MV-4-11 (cell line): ENCODE measurements around the gene RSPH9.
"Not testable (repeated sequence)": the region's sequence is repeated elsewhere in the genome, so short reads cannot be mapped to it uniquely, and the experiment has no call there.

Experiments
- DNase-seq: peaks from one replicate; lab custom pipeline; 2025; lab: John Stamatoyannopoulos, UW

RSPH9 gene

GRCh38 chr6:43629104-43629504 is 15.7 kb upstream of the RSPH9 start, which contains the start of gene GTPBP2:
Gene GTPBP2, minus strand, starts transcription at chr6:43629264. Its CDS starts 102 bp downstream, at chr6:43629162.
- peak; percentile 99 for DNase-seq

DNA sequence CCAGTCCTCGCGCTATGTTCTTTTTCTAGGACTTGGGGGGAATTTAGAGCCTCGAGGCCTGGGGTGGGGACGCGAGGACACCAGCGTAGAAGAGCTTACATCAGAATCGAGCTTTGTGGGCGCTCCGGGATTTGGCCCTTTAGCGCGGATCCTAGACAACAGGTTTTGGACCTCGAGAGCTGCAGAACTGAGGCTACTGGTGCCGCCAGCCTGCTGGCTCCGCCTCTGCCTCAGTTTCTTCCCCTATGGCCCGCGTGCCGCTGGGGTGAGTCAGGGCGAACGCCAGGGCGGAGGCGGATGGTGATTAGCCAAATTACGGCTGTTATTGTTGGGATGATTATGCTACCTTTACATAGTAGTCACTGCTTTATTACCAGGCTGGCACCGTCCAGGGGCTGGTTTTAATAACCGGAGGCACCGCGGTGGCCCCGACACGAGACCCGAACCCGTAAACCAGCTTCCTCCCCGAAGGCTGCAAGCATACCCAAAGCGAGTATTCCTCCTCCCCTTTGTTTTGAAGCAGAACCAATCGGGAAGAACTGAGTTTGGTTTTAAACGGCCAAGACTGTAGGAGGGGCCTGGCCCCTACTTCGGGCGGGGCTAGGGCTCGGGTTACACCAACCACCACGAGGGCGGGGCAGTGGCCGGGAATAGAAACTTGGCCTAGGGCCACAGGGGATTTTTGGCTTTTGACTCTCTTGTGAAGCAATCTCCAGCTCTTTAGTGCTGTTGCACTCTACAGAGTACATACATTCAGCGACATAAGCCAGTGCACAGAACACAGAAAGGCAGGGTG is 15.1 kb upstream of the RSPH9 start:
- DNase-seq: peak; percentile 100

- DNase-seq: no peak
These were observed 13.7 kb upstream of the RSPH9 start for GRCh38 chr6:43630980-43631619.

GRCh38 chr6:43633002-43633401 is 11.8 kb upstream of the RSPH9 start:
- not testable (repeated sequence) for DNase-seq

DNA sequence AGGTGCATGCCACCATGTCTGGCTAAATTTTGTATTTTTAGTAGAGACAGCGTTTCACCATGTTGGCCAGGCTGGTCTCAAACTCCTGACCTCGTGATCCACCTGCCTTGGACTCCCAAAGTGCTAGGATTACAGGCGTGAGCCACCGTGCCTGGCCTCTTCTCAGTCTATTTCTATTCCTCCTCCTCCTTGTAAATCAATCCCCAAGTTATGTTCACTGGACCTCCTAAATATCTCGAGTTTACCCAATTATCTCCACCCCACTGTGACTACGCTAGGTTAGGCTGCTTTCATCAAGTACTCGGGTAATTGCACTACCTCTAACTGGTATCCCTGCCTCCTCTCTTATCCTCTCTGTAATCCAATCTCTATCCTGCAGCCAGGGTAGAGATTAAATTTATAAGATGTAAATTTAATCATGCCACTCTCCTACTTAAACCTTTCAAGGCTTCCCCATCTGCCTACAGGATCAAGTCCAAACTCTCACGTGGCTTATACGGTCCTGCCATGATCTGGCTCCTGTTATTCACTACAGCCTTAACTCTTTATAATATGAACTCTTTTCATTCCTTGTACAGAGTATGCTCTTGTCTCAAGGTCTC is 10.0 kb upstream of the RSPH9 start:
- no peak for DNase-seq

- DNase-seq: peak; percentile 81
These were observed 9.2 kb upstream of the RSPH9 start, which contains the start of gene MAD2L1BP for GRCh38 chr6:43635387-43636307. Gene MAD2L1BP, plus strand, starts transcription at chr6:43635840. Its CDS starts 36 bp downstream, at chr6:43635876.

GRCh38 chr6:43636308-43636659 is 8.6 kb upstream of the RSPH9 start:
- no peak for DNase-seq

- DNase-seq: peak; percentile 28
These were observed 4.6 kb upstream of the RSPH9 start for GRCh38 chr6:43639984-43640800.

- DNase-seq: no peak
These were observed 753 bp downstream of the RSPH9 start for GRCh38 chr6:43645613-43645964.

- DNase-seq: no peak
These were observed 2.8 kb downstream of the RSPH9 start for GRCh38 chr6:43647613-43648012.

- no peak for DNase-seq
These were observed 3.4 kb downstream of the RSPH9 start for GRCh38 chr6:43648248-43648647.

DNA sequence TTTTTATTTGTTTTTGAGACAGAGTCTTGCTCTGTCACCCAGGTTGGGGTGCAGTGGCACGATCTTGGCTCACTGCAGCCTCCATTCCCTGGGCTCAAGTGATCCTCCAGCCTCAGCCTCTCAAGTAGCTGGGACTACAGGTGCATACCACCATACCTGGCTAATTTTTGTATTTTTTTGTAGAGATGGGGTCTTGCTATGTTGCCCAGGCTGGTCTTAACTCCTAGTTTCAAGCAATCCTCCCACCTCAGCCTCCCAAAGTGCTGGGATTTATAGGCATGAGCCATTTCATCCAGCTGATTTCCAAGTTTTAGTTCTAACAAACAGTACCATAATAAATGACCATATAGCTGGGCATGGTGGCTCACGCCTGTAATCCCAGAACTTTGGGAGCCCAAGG is 8.0 kb downstream of the RSPH9 start:
- not testable (repeated sequence) for DNase-seq

GRCh38 chr6:43657221-43657802 is 12.5 kb downstream of the RSPH9 start:
- DNase-seq: no peak

- no peak for DNase-seq
These were observed 13.3 kb downstream of the RSPH9 start for GRCh38 chr6:43658161-43658560.

- DNase-seq: not testable (repeated sequence)
These were observed 18.1 kb downstream of the RSPH9 start for GRCh38 chr6:43662948-43663347.

- DNase-seq: no peak
These were observed 20.5 kb downstream of the RSPH9 start for GRCh38 chr6:43665376-43665775.

- no peak for DNase-seq
These were observed 21.5 kb downstream of the RSPH9 start for GRCh38 chr6:43666196-43666920.

GRCh38 chr6:43667245-43668150 is 22.7 kb downstream of the RSPH9 start:
- peak; percentile 59 for DNase-seq
